NCI-H2196 treated with DMSO at 0.1 percent for 48 hours (cell line): ENCODE data around the gene DLG5.
A peak's percentile ranks its signal among the peaks of the same experiment; 100 is the strongest.

Experiments
- DNase-seq: peaks from one replicate; lab custom pipeline; 2025; ENCODE audit not compliant: unreplicated experiment; lab: John Stamatoyannopoulos, UW

DLG5 gene, protein sequence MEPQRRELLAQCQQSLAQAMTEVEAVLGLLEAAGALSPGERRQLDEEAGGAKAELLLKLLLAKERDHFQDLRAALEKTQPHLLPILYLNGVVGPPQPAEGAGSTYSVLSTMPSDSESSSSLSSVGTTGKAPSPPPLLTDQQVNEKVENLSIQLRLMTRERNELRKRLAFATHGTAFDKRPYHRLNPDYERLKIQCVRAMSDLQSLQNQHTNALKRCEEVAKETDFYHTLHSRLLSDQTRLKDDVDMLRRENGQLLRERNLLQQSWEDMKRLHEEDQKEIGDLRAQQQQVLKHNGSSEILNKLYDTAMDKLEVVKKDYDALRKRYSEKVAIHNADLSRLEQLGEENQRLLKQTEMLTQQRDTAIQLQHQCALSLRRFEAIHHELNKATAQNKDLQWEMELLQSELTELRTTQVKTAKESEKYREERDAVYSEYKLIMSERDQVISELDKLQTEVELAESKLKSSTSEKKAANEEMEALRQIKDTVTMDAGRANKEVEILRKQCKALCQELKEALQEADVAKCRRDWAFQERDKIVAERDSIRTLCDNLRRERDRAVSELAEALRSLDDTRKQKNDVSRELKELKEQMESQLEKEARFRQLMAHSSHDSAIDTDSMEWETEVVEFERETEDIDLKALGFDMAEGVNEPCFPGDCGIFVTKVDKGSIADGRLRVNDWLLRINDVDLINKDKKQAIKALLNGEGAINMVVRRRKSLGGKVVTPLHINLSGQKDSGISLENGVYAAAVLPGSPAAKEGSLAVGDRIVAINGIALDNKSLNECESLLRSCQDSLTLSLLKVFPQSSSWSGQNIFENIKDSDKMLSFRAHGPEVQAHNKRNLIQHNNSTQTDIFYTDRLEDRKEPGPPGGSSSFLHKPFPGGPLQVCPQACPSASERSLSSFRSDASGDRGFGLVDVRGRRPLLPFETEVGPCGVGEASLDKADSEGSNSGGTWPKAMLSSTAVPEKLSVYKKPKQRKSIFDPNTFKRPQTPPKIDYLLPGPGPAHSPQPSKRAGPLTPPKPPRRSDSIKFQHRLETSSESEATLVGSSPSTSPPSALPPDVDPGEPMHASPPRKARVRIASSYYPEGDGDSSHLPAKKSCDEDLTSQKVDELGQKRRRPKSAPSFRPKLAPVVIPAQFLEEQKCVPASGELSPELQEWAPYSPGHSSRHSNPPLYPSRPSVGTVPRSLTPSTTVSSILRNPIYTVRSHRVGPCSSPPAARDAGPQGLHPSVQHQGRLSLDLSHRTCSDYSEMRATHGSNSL (N-terminal part only)

DNA sequence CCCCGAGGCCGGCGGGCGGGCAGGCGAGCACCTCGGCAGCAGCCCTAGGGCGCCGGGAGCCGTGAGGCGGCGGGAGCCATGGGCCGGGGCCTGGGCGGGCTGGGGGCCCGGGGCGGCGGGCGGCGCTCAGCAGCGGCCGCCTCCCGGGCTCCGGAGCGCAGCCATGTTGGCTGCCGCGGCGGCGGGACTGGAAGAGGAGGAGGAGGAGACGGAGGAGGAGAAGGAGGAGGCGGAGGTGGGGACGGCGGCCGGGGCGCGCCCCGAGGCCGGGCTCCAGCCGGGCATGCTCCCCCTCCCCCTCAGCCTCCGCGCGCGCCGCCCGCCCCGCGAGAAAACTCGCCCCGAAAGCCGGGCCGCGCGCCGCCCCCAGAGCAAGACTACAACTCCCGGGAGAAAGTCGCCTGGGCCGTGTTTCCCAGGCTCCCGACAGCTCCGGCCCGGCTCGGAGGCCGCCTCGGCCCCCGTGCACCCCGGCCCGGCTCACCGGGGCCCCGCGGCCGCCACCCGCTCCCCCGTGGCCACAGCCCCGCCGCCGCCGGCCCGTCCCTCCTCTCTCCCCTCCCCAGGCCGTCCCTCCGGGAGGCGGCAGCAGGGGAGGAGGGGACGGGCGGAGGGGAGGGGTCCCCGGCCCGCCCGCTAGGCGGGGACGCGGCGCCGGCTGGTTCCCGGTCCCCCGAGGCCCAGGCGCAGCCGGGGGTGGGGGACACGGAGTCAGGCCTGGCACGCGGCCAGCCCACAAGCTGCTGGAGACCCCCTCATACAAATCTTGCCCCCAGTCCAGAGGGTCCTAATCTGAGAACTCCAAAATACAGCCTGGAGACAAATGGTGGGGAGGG is at the start of gene DLG5:
Gene DLG5 (minus strand): TSS at position 190 of the 836 bp plus-strand sequence. CDS start 235 bp downstream, outside the sequence.
- no peak for DNase-seq

DNA sequence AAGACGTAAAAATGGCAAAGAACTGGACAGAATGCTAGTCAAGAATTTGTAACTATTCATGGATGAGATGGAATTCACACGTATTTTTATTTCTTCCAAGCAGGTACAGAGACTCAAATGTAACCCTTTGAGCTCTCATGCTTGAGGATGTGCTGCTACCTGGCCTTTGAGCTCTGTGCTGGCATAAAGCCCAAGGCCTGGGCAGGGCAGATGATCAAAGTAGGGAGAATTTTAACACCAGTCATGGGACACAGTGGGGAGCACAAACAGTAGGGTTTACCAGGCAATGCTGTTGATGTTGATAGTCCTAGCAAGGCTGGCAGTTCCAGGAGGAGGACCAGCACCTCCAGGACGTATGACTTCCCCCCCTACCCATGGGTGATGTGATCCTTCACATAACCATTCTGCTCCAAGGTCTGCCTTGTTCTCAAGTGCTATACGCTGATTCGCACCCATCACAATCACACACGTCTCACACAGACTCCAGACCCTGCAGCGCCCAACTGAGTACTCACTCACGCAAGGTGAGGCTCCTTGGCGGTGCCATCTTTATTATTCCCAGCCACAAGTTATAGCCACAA is 48.6 kb upstream of the DLG5 start:
- no peak for DNase-seq

DNA sequence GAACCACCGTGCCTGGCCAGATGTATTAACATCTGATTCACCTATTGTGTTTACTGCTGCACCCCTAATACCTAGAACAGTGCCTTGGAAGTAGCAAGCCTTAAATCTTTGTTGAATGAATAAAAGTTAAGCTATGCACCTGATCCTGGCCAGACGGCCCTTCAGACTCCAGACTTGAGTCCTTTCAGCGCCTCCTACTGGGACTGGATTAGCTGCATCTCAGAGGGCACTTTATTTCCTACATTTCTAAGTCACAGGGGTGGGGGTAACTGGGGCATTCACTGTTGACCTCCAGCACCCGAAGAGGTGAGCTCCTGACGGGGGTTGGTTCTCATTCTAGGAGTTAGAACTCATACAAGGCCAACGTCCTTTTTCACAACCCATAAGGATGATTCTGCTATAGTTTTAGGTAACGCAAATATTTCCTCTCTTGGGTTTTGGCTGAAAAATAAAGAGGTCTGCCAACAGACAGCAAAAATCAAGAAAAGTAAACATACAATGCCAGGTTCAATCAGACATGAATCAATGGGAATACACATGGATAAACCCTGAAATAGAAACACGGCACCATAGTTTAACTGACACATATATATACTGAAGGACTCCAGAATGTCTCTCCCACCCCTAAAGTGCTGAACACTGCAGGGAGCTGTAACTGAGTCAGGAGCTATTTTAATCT is 48.0 kb upstream of the DLG5 start:
- no peak for DNase-seq

DNA sequence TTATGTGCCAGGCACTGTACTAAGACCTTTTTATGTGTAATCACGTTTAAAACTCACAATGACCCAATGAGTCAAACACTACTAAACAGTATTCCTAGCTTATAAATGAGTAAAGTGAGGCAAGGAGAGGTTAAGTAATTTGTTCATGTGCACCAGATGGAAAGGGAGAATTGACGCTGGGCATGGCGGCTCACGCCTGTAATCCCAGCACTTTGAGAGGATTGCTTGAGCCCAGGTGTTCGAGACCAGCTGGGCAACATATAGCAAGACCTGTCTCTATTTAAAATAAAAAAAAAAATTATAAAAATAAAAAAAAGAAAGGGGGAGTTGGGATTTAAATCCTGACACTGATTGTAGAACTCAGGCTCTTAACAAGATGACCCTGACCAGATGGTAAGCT is 46.7 kb upstream of the DLG5 start:
- DNase-seq = no peak

DNA sequence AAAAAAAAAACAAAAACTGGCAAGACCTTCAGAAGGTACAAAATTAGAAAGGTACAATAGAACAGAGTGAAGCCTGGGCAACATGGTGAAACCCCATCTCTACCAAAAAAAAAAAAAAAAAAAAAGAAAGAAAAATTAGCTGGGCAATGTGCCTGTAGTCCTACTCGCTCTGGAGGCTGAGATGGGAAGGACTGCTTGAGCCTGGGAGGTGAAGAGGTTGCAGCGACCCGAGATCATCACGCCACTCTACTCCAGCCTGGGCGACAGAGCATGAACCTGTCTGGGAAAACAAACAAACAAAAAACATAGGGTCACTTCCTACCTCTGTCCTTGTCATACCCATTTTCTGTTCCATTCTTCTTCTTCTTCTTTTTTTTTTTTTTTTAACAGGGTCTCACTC is 45.6 kb upstream of the DLG5 start:
- no peak for DNase-seq

DNA sequence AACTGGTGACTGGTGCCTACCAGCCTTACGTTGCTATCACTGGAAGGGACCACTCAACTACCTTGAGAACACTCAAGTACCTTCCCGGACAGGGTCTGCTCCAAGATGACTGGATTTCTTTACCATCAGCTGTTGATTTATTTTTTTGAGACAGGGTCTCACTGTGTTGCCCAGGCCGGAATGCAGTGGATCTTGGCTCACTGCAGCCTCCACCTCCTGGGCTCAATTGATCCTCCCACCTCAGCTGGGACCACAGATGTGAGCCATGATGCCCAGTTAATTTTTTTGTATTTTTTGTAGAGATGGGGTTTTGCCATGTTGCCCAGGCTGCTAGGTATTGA is 45.2 kb upstream of the DLG5 start:
- DNase-seq = no peak

DNA sequence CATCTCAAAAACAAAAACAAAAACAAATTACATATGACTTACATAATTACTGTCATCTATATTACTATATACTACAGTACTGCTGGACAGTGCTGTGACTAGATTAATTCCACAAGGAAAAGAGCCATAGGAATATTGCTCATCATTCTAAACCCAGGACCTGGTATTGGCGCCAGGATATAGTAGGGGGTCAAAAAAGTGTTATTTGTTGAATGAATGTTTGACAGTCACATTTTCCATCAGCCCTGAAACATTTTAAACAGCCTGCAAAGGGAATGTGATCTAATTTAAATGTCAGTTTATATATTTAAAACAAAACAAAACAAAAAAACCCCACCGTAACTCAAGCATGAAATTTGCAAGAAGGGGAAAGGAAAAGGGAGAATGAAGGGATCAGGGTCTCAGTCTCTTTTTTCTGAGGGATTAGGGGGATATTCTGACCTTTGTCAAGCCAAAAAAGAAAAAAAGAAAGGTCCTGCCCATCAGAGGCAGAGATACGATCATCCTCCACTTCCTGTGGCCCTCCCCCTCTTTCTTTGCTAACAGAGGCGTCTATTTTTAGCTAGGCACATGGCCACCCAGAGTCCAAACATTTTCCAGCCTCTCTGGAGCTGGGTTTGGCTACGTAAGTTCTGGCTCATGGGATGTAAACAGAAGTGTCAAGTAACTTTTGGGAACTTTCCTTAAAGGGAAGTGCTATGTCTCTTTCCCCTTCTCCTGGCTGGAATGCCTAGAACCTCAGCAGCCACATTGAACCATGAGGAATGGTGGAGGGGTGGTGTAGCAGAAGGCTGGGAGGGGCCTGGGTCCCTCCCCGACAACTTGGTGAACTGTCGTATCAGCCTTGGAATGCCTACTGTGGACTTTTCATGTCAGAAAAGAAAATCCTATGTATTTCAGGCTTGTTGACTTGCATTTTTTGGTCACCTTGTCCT is 44.6 kb upstream of the DLG5 start:
- DNase-seq = peak; percentile 29

DNA sequence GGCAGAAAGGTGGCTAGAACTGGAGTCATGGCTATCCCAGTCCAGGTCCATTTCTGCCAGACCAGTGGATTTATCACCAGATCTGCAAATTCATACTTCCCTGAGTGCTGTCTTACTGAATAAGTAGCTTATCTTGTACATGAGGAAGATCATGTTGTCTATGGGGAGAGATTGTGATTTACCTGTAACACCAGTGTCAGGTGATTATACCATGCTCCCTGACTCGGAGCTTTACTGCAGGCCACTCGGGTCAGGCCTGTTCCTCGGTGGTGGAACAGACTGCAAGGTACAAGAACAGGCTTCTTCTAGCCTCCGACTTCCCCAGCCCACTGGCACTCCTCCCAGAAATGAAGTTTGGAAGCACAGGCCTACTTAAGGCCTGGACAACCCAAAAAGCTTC is 42.6 kb upstream of the DLG5 start:
- DNase-seq = no peak

DNA sequence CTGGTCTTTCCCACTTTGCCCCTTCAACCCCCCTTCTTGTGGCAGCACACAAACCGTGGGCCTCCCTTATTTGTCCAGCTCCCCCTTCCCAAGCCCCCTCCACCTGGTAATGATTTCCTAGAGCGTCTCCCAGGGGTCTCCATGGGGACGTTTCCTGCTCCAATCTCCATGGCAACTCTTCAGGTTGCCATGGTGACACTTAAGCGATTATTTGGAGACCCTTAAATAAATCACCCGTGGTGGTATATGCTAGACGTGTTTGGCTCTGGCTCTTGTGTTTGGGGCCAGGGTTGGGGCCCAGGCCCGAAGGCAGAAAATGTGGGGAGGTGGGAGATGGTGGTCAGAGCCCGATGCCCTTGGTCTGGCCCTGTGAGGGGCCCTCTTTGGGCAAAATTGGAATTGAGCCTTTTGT is 41.1 kb upstream of the DLG5 start:
- no peak for DNase-seq

DNA sequence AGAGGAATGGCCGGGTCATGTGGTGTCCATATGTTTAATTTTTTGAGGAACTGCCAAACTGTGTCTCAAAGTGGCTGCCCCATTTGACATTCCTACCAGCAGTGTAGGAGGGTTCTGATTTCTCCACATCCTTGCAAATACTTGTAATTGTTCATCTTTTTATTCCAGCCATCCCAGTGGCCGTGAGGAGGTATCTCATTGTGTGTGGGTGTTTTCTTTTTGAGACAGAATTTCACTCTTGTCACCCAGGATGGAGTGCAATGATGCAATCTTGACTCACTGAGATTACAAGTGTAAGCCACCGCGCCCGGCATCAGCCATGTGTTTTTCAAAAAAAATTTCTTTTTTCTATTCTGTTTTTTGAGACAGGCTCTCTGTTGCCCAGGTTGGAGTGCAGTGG is 38.7 kb upstream of the DLG5 start:
- DNase-seq = no peak

DNA sequence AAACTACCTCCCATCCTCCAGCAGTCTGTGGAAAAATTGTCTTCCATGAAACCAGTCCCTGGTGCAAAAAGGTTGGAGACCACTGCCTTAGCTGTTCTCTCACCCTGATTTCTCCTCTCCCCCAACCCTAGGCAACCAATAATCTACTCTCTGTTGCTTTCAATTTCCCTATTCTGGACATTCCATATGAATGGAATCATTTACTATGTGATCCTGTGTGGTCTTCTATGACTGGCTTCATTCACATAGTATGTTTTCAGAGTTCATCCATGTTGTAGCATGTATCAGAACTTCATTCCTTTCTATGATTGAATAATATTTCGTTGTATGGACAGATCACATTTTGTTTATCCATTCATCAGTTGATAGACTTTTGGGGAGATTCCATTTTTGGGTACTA is 38.3 kb upstream of the DLG5 start:
- DNase-seq = no peak

DNA sequence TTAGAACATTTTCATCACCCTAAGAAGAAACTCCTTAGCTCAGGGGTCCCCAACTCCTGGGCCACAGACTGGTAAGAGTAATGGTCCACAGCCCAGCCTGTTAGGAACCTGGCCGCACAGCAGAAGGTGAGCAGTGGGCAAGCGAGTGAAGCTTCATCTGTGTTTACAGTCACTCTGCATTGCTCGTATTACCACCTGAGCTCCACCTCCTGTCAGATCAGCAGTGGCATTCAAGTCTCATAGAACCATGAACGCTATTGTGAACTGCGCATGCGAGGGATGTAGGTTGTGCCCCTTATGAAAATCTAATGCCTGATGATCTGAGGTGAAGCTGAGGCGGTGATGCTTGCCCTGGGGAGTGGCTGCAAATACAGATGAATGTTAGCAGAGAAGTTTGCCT is 37.3 kb upstream of the DLG5 start:
- no peak for DNase-seq

DNA sequence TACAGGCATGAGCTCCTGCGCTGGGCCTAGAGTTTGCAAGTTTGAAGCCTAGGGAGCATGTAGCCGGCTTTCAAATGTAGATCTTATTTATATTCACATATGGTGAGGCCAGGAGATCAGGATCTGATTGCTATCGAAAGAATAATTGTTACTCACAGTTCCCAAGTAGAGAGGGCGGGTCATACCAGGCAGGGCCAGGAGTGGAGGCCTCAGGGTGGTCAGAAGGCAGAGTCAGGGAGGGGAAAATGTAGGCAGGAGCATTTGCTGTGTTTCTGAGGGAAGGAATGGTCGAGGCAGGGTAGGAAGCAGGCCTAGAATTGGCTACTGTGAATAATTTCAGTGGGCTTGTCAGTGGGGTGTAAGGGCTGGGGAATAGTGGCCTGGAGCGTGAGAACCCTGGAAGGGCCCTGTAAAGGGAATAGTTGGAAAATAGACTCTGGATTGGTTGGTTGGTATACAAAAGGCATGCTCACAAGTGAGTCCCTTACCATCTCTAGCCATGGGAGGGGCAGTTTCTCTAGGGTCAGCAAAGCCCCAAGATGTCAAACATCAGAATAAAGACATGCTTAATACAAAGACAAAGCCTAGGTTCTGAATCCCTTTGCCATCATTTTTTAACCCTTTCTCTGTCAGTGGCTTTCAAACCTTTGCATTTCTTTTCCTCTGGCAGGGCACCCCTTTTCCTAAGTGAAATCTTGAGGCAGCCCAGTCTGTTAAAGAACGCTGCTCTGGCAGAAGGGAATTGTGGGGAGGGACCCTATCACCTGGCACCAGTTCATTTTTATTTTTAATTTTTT is 36.0 kb upstream of the DLG5 start:
- no peak for DNase-seq

DNA sequence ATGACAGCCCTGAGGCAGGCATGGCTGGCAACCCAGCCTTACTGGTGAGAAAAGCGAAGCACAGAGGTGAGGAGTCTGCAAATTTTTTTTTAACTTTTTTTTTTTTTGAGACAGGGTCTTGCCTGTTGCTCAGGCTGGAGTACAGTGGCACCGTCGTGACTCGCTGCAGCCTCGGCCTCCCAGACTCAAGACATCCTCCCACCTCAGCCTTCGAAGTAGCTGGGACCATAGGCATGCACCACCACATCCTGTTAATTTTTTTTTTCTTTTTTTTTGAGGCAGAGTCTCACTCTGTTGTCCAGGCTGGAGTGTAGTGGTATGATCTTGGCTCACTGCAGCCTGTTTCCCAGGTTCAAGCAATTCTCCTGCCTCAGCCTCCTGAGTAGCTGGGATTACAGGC is 35.1 kb upstream of the DLG5 start:
- no peak for DNase-seq

DNA sequence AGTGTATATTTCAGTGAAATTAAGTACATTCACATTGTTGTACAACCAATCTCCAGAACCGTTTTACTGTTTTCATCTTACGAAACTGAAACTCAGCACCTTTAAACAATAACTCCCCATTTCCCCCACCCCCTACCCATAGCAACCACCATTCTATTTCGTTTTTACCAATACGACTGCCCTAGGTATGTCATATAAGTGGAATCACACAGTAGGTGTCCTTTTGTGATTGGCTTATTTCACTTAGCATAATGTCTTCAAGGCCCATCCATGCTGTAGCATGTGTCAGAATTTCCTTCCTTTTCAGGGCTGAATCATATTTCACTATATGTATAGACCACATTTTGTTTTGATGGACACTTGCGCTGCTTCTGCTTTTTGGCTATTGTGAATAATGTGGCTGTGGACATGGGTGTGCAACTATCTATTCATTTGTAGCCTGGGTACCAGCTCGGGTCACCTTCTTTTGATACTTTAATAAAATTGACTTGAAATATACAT is 34.3 kb upstream of the DLG5 start:
- no peak for DNase-seq

DNA sequence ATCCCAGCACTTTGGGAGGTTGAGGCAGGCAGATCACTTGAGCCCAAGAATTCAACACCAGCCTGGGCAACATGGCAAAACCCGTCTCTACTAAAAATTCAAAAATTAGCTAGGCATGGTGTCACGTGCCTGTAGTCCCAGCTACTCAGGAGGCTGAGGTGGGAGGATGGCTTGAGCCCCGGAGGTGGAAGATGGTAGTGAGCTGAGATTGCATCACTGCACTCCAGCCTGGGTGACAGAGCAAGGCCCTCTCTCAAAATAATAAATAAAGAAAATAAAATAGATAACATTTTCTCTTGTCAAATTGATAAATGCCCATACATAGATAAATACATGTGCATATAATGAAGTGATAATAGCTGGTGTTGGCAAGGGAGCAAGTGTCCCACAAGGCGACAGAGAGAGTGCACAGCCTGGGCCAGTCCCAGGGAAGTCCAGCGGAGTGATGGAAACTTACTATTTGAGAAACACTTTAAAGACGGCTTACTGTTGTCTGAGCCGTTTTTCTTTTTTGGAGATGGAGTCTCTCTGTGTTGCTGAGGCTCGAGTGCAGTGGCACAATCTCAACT is 33.4 kb upstream of the DLG5 start:
- DNase-seq = no peak

DNA sequence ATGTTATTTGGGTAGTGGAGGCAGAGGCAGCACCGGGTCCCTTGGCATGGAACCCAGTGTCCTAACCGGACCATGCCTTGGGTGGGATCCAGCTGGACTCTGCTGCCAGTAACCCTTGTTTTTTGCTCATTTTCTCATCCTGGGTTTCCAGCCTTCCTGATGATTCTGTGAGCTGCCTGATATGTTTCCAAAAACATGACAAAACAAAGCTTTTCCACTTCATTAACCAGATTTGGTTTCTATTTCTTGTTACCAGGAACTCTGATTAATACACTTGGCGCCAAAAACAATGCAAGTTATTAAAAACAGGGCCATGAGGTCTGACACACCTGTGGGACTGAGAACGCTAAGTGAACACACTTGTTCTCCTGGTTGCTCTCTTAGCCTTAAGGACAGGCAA is 32.8 kb upstream of the DLG5 start:
- DNase-seq = no peak
